Suppressor macrophage treated with lipopolysaccharide for 1 hour (primary cell): ENCODE data around the gene CDH23.

Experiments used
- DNase-seq, 3 donors: peaks; one replicate each; pipeline ENCODE4 v3.0.0-alpha.2; 2020 to 2022

Gene CDH23

GRCh38 chr10:71714031-71714410 is 317.3 kb downstream of the CDH23 start:
- no peak for DNase-seq

- DNase-seq, result no peak
Observed at GRCh38 chr10:71714592-71714991, 317.9 kb downstream of the CDH23 start.

GRCh38 chr10:71715026-71715425 is 318.3 kb downstream of the CDH23 start:
- no peak for DNase-seq

- DNase-seq, result no peak
Observed at GRCh38 chr10:71715860-71716259, 319.1 kb downstream of the CDH23 start.

- no peak for DNase-seq
Observed at GRCh38 chr10:71716426-71716825, 319.7 kb downstream of the CDH23 start.

- no peak for DNase-seq
Observed at GRCh38 chr10:71717056-71717455, 320.3 kb downstream of the CDH23 start.

- DNase-seq, result no peak
Observed at GRCh38 chr10:71717551-71717951, 320.8 kb downstream of the CDH23 start.

GRCh38 chr10:71718165-71718698 is 321.5 kb downstream of the CDH23 start:
- DNase-seq, result no peak

GRCh38 chr10:71719042-71719441 is 322.3 kb downstream of the CDH23 start:
- DNase-seq, result no peak

- no peak for DNase-seq
Observed at GRCh38 chr10:71719464-71720201, 322.9 kb downstream of the CDH23 start, which contains the start of gene C10orf105. Gene C10orf105, minus strand, starts transcription at chr10:71719778. Its CDS starts 3,441 bp downstream, at chr10:71716337.

GRCh38 chr10:71720288-71720687 is 323.6 kb downstream of the CDH23 start:
- no peak for DNase-seq

- no peak for DNase-seq
Observed at GRCh38 chr10:71721313-71721712, 324.6 kb downstream of the CDH23 start.

- no peak for DNase-seq
Observed at GRCh38 chr10:71722849-71723248, 326.1 kb downstream of the CDH23 start.

- no peak for DNase-seq
Observed at GRCh38 chr10:71723311-71723710, 326.6 kb downstream of the CDH23 start.

- DNase-seq, result no peak
Observed at GRCh38 chr10:71724539-71724938, 327.8 kb downstream of the CDH23 start.

GRCh38 chr10:71725249-71725648 is 328.5 kb downstream of the CDH23 start:
- no peak for DNase-seq

GRCh38 chr10:71725998-71726579 is 329.4 kb downstream of the CDH23 start:
- DNase-seq, result peak; percentile 76 to 77 (median 76)

- DNase-seq, result peak in 2 of 3 donors; percentile 26 to 36
Observed at GRCh38 chr10:71726580-71727104, 329.9 kb downstream of the CDH23 start.

GRCh38 chr10:71727105-71727737 is 330.5 kb downstream of the CDH23 start:
- peak; percentile 74 to 87 (median 86) for DNase-seq

GRCh38 chr10:71727738-71728737 is 331.3 kb downstream of the CDH23 start:
- peak; percentile 77 to 89 (median 84) for DNase-seq

GRCh38 chr10:71729161-71729636 is 332.5 kb downstream of the CDH23 start:
- peak; percentile 83 to 89 (median 85) for DNase-seq

- DNase-seq, result no peak
Observed at GRCh38 chr10:71731791-71732190, 335.1 kb downstream of the CDH23 start.
